ENCODE data around the gene PRDM11. TPM values are rescaled to one million over a fixed set of nuclear protein-coding genes. Genes with fewer than 3 reads are reported as not detected.
A peak's percentile ranks its signal among the peaks of the same experiment; 100 is the strongest.
"Not testable (repeated sequence)": the region's sequence is repeated elsewhere in the genome, so short reads cannot be mapped to it uniquely, and the experiment has no call there.

Gene PRDM11
- total RNA-seq, 2 donors from 2014 or later = 0.57 to 1.5 TPM

DNA sequence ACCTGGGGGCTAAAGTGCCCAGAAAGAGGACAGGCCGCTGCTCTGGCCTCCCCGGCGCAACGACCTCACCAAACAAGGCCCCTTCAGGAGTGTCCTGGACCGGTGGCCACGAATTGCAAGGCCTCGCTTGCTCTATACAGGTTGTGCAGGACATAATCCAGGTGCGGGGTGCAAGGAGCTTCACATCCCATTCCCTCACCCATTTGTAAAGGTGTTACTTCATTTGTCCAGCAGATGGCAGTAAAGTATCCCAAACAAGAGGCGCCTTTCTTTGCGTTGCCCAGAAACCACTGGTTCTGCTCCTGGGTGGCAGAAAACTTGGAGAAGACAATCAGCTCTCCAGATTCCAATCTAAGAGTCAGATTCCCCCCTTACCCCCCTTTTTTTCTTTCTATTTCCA, 35.9 kb upstream of the PRDM11 start:
- DNase-seq (ENCODE audit: low spot score in 2 of 2) (peak in 1 of 2 donors; percentile 57), ATAC-seq (peak; percentile 45 to 63)
- Mint-ChIP-seq H3K36me3 (no peaks in the 10 kb centered on the region), H3K27ac (no peak overlapping the region), H3K9me3 (no peaks in the 10 kb centered on the region)

GRCh38 chr11:45113807-45114206, 32.6 kb upstream of the PRDM11 start:
- ATAC-seq = no peak
- H3K36me3 Mint-ChIP-seq = no peaks in the 10 kb centered on the region

GRCh38 chr11:45127836-45128235, 18.6 kb upstream of the PRDM11 start:
- H3K27ac Mint-ChIP-seq, H3K36me3 Mint-ChIP-seq: not testable (repeated sequence)

More at GRCh38 chr11:45113807-45114206, 32.6 kb upstream of the PRDM11 start:
- Mint-ChIP-seq H3K9me3 (no peaks in the 10 kb centered on the region), H3K27ac (no peak overlapping the region)
- DNase-seq (ENCODE audit: low spot score in 2 of 2) = no peak

GRCh38 chr11:45133878-45134277, 12.6 kb upstream of the PRDM11 start:
- no peak for ATAC-seq
- Mint-ChIP-seq H3K27ac (no peak overlapping the region), H3K36me3 (no peaks in the 10 kb centered on the region), H3K9me3 (peaks cover 0 to 4% of the 10 kb centered on the region in 2 donors)
- DNase-seq (ENCODE audit: low spot score in 2 of 2) = no peak

More at GRCh38 chr11:45127836-45128235, 18.6 kb upstream of the PRDM11 start:
- not testable (repeated sequence) for DNase-seq (ENCODE audit: low spot score in 2 of 2); H3K9me3 Mint-ChIP-seq; ATAC-seq

DNA sequence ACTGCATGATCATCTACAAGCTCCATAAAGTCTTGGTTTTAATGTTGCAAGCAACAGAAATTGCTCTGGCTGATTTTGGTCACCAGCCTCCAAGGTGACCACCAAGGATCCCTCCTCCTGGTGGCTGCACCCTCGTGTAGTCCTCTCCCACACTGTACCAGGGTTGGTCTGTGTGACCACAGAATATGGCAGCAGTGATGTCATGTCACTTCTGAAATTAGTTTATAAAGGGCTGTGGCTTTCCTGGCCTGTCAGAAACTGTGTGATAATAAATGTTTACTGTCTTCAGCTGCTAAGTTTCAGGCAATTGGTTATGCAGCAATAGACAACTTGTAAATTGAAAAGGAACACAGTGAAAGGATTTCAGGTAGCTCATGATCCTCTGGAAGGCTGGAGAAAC, 5.3 kb upstream of the PRDM11 start:
- H3K9me3 Mint-ChIP-seq = no peaks in the 10 kb centered on the region
- no peak overlapping the region for H3K27ac Mint-ChIP-seq
- no peaks in the 10 kb centered on the region for H3K36me3 Mint-ChIP-seq
- DNase-seq (ENCODE audit: low spot score in 2 of 2) (no peak), ATAC-seq (peak; percentile 83 to 94)

DNA sequence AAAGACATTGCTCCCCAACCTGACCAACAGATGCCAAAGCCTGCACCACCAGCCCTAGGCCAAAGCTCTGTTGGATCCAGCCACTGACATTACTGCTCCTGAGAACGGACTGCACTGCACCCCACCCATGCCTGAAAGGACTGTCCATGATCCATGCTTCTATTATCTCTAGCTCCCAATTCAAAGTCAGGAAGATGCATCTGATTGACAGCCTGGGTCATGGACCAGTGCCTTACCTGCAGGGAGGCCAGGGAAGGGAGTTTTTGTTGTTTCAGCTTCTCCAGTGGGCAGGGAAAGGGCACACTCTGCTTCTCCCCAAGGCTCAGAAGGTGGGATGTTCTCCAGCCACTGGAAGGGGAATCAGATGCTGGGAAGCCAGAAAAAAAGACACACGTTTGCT, 4.8 kb upstream of the PRDM11 start:
- no peak for ATAC-seq
- no peaks in the 10 kb centered on the region for H3K9me3 Mint-ChIP-seq
- no peak overlapping the region for H3K27ac Mint-ChIP-seq
- no peak for DNase-seq (ENCODE audit: low spot score in 2 of 2)
- no peaks in the 10 kb centered on the region for H3K36me3 Mint-ChIP-seq

- ATAC-seq = no peak
- H3K9me3 Mint-ChIP-seq = no peaks in the 10 kb centered on the region
- no peak for DNase-seq (ENCODE audit: low spot score in 2 of 2)
- no peak overlapping the region for H3K27ac Mint-ChIP-seq
- no peaks in the 10 kb centered on the region for H3K36me3 Mint-ChIP-seq
Observed at GRCh38 chr11:45142241-45143055, 4.0 kb upstream of the PRDM11 start.

- no peaks in the 10 kb centered on the region for H3K36me3 Mint-ChIP-seq
- no peak for ATAC-seq
- no peaks in the 10 kb centered on the region for H3K9me3 Mint-ChIP-seq
- no peak overlapping the region for H3K27ac Mint-ChIP-seq
- DNase-seq (ENCODE audit: low spot score in 2 of 2) = no peak
Observed at GRCh38 chr11:45143494-45143893, 2.9 kb upstream of the PRDM11 start.

GRCh38 chr11:45144126-45145082, 2.0 kb upstream of the PRDM11 start:
- Mint-ChIP-seq H3K9me3 (no peaks in the 10 kb centered on the region), H3K27ac (no peak overlapping the region), H3K36me3 (no peaks in the 10 kb centered on the region)
- ATAC-seq (no peak), DNase-seq (ENCODE audit: low spot score in 2 of 2) (peak; percentile 0 to 41)

DNA sequence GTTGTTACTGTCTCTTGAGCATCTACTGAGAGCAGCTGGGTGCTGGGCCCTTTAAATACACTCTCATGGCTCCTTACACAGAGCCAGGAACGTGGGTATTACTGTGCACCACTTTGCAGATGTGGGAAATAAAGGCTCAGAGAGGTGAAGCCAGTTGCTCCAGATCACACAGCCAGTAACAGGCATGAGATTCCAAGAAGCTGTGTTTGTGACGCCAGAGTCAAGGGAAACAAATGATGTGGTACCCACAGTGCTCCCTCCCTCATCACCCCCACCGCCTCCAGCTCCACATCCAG, 1.4 kb upstream of the PRDM11 start:
- ATAC-seq = no peak
- peak in 1 of 2 donors; percentile 2 for DNase-seq (ENCODE audit: low spot score in 2 of 2)
- peak overlapping the region in 1 of 2 donors; percentile 79 for H3K27ac Mint-ChIP-seq
- H3K9me3 Mint-ChIP-seq = no peaks in the 10 kb centered on the region
- no peaks in the 10 kb centered on the region for H3K36me3 Mint-ChIP-seq

GRCh38 chr11:45145379-45146071, 914 bp upstream of the PRDM11 start:
- ATAC-seq (no peak), DNase-seq (ENCODE audit: low spot score in 2 of 2) (peak; percentile 5 to 52)
- Mint-ChIP-seq H3K36me3 (no peaks in the 10 kb centered on the region), H3K9me3 (no peaks in the 10 kb centered on the region), H3K27ac (peak overlapping the region; percentile 73 to 79)

DNA sequence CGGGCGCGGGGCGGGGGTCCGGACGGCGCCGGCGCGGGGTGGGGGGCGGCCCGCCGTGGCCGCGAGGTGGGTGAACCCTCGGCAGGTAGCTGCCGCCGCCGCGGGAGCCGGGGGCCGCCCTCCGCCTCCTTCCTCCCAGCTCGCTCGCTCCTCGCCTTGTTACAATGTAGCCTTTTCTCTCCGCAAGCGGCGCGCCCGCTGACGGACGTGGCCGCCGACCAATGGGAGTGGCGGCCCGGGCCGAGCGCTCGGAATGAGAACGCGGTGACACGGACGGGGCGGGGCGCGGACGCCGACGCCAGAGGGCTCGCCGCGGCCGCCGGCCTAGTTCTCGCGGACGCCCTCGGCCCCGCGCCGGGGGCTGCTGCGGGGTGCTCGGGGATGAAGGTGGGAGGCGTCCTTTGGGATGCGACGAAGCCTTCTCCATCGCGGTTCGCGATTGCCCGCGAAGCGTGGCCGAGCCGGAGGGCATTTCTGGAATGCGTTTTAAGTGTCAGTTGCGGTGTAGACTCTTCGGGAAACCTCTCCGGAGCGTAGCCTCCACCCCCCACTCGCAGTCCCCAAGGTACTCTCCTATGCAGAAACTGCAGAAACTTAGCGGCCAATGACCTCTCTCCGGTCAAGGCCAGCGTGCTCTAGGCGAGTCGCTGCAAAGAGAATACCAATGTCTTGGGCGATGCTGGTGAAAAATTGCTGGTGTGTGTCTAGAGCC, 734 bp downstream of the PRDM11 start:
- ATAC-seq = peak; percentile 99
- no peaks in the 10 kb centered on the region for H3K9me3 Mint-ChIP-seq
- no peaks in the 10 kb centered on the region for H3K36me3 Mint-ChIP-seq
- peak; percentile 94 for DNase-seq (ENCODE audit: low spot score in 2 of 2)
- H3K27ac Mint-ChIP-seq = peak overlapping the region in 1 of 2 donors; percentile 79

DNA sequence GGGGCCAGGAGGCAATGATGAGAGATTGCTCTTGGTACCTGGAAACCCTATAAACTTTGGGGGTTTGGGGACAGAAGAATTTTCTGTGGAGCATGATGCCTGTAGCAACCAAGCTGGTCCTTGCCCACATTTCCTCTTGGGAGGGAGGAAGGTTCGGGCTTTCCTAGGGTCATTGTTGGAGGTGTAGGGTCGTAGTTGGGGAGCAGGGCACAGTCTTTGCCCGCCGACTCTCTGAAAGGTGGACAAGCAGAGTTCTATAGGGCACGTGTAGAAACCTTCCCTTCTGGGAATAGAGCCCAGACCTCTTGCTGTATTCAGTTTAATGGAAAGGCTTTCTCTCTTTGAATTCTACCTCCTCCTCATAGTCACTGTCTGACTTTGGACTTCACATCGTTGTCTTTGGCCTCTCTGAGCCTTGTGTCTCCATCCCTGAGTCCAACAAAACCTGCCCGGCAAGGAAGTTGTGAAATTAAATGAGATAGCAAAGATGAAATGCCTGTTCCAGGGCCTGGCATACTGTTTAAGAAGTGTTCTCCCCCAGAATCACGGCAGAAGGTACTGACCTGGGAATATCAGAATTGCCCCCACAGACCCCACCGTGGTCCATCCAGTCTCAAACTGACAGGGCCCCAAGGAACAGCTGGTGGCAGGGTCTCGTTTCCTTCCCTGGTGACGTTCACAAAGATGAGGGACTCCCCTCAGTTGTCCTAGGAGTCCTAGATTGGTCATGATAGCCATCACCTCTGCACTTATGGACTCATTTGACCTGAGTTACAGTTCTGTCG, 1.6 kb downstream of the PRDM11 start:
- ATAC-seq (no peak), DNase-seq (ENCODE audit: low spot score in 2 of 2) (peak in 1 of 2 donors; percentile 30)
- Mint-ChIP-seq H3K36me3 (no peaks in the 10 kb centered on the region), H3K9me3 (no peaks in the 10 kb centered on the region), H3K27ac (peak overlapping the region in 1 of 2 donors; percentile 79)

GRCh38 chr11:45149483-45150056, 3.1 kb downstream of the PRDM11 start:
- DNase-seq (ENCODE audit: low spot score in 2 of 2) (no peak), ATAC-seq (no peak)
- Mint-ChIP-seq H3K9me3 (no peaks in the 10 kb centered on the region), H3K27ac (no peak overlapping the region), H3K36me3 (no peaks in the 10 kb centered on the region)

DNA sequence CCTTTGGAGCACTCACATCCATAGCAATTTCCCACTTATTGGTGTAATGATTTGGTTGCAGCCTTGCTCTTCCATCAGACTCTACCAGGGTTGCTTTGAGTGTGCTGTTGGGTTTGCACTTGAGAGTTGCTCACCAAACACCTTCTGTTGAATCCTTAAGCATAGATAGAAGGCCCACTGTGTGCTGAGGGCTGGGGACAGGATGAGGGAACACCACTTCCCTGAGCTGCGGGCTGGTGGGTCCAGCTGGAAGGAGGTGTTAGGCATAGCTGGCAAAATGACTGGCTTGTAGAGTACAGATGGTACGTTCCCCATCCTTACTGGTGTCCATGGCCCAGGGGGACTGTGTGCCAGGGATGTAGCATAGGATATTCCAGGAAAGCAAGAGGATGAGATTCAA, 3.9 kb downstream of the PRDM11 start:
- no peaks in the 10 kb centered on the region for H3K9me3 Mint-ChIP-seq
- DNase-seq (ENCODE audit: low spot score in 2 of 2) (no peak), ATAC-seq (no peak)
- H3K36me3 Mint-ChIP-seq = no peaks in the 10 kb centered on the region
- H3K27ac Mint-ChIP-seq = no peak overlapping the region
